ENCODE data around the gene FCER2. TPM values are rescaled to one million over a fixed set of nuclear protein-coding genes. Genes with fewer than 3 reads are reported as not detected.

FCER2 gene
- total and polyA plus RNA-seq, 2 of the 13 experiments (the other 11 are each of a cell fraction or from before 2014, with no cell fraction given): not detected

DNA sequence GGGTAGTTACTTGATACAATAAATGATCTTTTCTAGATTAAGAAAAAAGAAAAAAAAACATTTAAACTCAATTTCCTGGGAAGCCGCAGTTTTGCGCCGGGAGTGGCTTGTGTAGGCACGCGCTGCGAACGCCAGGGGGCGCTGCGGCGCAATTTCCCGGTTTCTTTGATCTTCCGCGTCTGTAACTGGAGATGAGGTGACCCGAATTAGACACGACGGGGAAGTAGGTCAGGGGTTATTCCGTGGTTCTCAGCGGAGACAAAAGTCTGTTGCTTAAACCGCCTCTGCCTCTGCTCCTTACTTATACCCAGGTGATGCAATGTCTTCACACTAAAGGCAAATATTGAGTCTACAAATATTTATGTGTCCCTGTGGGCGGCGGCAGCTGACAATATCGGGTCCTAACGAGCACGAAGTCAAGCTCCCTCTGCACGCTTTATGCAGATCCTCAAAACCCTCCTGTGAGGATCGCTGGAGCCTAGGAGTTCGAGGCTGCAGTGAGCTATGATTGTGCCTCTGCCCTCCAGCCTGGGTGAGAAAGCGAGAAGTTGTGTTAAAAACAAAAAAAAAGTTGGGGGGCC, 49.8 kb downstream of the FCER2 start (continued):
- TF ChIP-seq, protein P1, sequence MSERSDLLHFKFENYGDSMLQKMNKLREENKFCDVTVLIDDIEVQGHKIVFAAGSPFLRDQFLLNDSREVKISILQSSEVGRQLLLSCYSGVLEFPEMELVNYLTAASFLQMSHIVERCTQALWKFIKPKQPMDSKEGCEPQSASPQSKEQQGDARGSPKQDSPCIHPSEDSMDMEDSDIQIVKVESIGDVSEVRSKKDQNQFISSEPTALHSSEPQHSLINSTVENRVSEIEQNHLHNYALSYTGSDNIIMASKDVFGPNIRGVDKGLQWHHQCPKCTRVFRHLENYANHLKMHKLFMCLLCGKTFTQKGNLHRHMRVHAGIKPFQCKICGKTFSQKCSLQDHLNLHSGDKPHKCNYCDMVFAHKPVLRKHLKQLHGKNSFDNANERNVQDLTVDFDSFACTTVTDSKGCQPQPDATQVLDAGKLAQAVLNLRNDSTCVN (CRISPR knock-in tag; IDR thresholded peaks at IDR 0.05; ENCODE audit: borderline replicate concordance): 0 out of 2 replicates have a peak, but pooled peaks have one; percentile 41
- no peak for TF ChIP-seq TOE1 (CRISPR knock-in tag; IDR thresholded peaks at IDR 0.05)
- no peak for TF ChIP-seq ZNF572 (CRISPR knock-in tag; IDR thresholded peaks at IDR 0.05)
- no peak for TF ChIP-seq SIN3B (IDR thresholded peaks at IDR 0.05; ENCODE audit: low read length)
- TF ChIP-seq HOXA3 (CRISPR knock-in tag; IDR thresholded peaks at IDR 0.05): peak; percentile 78
- TF ChIP-seq DMAP1 (CRISPR knock-in tag; IDR thresholded peaks at IDR 0.05): 0 out of 2 replicates have a peak, but pooled peaks have one; percentile 39
- peak; percentile 75; the same call in 1 of the 2 replicates for TF ChIP-seq KDM4B (CRISPR knock-in tag; IDR thresholded peaks at IDR 0.05)
- TF ChIP-seq, protein P2, sequence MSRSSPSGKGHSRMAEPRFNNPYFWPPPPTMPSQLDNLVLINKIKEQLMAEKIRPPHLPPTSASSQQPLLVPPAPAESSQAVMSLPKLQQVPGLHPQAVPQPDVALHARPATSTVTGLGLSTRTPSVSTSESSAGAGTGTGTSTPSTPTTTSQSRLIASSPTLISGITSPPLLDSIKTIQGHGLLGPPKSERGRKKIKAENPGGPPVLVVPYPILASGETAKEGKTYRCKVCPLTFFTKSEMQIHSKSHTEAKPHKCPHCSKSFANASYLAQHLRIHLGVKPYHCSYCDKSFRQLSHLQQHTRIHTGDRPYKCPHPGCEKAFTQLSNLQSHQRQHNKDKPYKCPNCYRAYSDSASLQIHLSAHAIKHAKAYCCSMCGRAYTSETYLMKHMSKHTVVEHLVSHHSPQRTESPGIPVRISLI (CRISPR knock-in tag; IDR thresholded peaks at IDR 0.05; ENCODE audit: borderline replicate concordance): 0 out of 2 replicates have a peak, but pooled peaks have one; percentile 10
- TF ChIP-seq CREM (IDR thresholded peaks at IDR 0.05): peak; percentile 78
- no peak for TF ChIP-seq CREM (CRISPR knock-in tag; IDR thresholded peaks at IDR 0.05)
- TF ChIP-seq, protein P3, sequence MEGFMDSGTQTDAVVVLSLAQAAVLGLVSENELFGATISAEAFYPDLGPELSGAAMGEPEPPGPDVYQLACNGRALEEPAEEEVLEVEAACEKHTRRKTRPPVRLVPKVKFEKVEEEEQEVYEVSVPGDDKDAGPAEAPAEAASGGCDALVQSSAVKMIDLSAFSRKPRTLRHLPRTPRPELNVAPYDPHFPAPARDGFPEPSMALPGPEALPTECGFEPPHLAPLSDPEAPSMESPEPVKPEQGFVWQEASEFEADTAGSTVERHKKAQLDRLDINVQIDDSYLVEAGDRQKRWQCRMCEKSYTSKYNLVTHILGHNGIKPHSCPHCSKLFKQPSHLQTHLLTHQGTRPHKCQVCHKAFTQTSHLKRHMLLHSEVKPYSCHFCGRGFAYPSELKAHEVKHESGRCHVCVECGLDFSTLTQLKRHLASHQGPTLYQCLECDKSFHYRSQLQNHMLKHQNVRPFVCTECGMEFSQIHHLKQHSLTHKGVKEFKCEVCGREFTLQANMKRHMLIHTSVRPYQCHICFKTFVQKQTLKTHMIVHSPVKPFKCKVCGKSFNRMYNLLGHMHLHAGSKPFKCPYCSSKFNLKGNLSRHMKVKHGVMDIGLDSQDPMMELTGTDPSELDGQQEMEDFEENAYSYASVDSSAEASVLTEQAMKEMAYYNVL (CRISPR knock-in tag; IDR thresholded peaks at IDR 0.05; ENCODE audit: borderline replicate concordance): no peak
- TF ChIP-seq THAP11 (CRISPR knock-in tag; IDR thresholded peaks at IDR 0.05): peak; percentile 84
- peak; percentile 87 for TF ChIP-seq MIXL1 (CRISPR knock-in tag; IDR thresholded peaks at IDR 0.05)
- TF ChIP-seq, protein P4, sequence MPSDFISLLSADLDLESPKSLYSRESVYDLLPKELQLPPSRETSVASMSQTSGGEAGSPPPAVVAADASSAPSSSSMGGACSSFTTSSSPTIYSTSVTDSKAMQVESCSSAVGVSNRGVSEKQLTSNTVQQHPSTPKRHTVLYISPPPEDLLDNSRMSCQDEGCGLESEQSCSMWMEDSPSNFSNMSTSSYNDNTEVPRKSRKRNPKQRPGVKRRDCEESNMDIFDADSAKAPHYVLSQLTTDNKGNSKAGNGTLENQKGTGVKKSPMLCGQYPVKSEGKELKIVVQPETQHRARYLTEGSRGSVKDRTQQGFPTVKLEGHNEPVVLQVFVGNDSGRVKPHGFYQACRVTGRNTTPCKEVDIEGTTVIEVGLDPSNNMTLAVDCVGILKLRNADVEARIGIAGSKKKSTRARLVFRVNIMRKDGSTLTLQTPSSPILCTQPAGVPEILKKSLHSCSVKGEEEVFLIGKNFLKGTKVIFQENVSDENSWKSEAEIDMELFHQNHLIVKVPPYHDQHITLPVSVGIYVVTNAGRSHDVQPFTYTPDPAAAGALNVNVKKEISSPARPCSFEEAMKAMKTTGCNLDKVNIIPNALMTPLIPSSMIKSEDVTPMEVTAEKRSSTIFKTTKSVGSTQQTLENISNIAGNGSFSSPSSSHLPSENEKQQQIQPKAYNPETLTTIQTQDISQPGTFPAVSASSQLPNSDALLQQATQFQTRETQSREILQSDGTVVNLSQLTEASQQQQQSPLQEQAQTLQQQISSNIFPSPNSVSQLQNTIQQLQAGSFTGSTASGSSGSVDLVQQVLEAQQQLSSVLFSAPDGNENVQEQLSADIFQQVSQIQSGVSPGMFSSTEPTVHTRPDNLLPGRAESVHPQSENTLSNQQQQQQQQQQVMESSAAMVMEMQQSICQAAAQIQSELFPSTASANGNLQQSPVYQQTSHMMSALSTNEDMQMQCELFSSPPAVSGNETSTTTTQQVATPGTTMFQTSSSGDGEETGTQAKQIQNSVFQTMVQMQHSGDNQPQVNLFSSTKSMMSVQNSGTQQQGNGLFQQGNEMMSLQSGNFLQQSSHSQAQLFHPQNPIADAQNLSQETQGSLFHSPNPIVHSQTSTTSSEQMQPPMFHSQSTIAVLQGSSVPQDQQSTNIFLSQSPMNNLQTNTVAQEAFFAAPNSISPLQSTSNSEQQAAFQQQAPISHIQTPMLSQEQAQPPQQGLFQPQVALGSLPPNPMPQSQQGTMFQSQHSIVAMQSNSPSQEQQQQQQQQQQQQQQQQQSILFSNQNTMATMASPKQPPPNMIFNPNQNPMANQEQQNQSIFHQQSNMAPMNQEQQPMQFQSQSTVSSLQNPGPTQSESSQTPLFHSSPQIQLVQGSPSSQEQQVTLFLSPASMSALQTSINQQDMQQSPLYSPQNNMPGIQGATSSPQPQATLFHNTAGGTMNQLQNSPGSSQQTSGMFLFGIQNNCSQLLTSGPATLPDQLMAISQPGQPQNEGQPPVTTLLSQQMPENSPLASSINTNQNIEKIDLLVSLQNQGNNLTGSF (CRISPR knock-in tag; IDR thresholded peaks at IDR 0.05): no peak
- peak; percentile 89; the same call in 1 of the 2 replicates for TF ChIP-seq ZNF331 (CRISPR knock-in tag; IDR thresholded peaks at IDR 0.05)
- TF ChIP-seq SP5 (CRISPR knock-in tag; IDR thresholded peaks at IDR 0.05; ENCODE audit: borderline replicate concordance, low read depth): peak; percentile 89
- TF ChIP-seq, protein P5, sequence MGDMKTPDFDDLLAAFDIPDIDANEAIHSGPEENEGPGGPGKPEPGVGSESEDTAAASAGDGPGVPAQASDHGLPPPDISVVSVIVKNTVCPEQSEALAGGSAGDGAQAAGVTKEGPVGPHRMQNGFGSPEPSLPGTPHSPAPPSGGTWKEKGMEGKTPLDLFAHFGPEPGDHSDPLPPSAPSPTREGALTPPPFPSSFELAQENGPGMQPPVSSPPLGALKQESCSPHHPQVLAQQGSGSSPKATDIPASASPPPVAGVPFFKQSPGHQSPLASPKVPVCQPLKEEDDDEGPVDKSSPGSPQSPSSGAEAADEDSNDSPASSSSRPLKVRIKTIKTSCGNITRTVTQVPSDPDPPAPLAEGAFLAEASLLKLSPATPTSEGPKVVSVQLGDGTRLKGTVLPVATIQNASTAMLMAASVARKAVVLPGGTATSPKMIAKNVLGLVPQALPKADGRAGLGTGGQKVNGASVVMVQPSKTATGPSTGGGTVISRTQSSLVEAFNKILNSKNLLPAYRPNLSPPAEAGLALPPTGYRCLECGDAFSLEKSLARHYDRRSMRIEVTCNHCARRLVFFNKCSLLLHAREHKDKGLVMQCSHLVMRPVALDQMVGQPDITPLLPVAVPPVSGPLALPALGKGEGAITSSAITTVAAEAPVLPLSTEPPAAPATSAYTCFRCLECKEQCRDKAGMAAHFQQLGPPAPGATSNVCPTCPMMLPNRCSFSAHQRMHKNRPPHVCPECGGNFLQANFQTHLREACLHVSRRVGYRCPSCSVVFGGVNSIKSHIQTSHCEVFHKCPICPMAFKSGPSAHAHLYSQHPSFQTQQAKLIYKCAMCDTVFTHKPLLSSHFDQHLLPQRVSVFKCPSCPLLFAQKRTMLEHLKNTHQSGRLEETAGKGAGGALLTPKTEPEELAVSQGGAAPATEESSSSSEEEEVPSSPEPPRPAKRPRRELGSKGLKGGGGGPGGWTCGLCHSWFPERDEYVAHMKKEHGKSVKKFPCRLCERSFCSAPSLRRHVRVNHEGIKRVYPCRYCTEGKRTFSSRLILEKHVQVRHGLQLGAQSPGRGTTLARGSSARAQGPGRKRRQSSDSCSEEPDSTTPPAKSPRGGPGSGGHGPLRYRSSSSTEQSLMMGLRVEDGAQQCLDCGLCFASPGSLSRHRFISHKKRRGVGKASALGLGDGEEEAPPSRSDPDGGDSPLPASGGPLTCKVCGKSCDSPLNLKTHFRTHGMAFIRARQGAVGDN (CRISPR knock-in tag; IDR thresholded peaks at IDR 0.05): peak; percentile 63
